Skeletal muscle cell (primary cell): ENCODE results near the gene FGD3.

Experiments used
- DNase-seq: peaks from one replicate; pipeline ENCODE4 v3.0.0-alpha.2; 2010; ENCODE audit warnings: low read depth
- H3K4me3 ChIP-seq: 2 replicates; pipeline ENCODE4 v1.5.1; 2011; ENCODE audit warnings: low read depth, mild to moderate bottlenecking, control low read depth, low read length, moderate library complexity

Gene FGD3

GRCh38 chr9:93039976-93040375 lies 92.7 kb downstream of the FGD3 start:
- no peak for DNase-seq
- H3K4me3 ChIP-seq: no peak overlapping the region

DNA sequence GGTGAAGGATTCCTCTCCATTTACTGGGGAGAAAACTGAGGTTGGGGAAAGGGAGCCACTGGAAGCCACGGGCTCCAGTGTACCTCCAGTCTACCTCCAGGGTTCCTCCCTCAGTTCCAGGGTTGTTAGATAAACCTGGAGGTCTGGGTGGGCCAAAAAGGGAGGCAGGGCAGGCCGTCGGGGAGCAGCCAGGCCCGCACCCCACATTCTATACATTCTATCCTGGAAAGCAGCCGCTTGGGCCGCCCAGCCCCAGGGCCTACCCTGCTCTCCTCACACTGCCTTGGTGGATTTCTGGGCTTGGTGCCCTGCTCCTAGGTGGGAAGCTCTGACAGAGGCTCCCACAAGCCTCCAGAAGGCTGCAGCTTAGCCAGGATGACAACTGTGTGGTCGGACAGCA lies 93.1 kb downstream of the FGD3 start:
- H3K4me3 ChIP-seq: no peak overlapping the region

GRCh38 chr9:93041108-93041802 lies 93.9 kb downstream of the FGD3 start:
- no peak for DNase-seq
- H3K4me3 ChIP-seq: no peak overlapping the region

More for the DNA sequence above, 93.1 kb downstream of the FGD3 start:
- no peak for DNase-seq

DNA sequence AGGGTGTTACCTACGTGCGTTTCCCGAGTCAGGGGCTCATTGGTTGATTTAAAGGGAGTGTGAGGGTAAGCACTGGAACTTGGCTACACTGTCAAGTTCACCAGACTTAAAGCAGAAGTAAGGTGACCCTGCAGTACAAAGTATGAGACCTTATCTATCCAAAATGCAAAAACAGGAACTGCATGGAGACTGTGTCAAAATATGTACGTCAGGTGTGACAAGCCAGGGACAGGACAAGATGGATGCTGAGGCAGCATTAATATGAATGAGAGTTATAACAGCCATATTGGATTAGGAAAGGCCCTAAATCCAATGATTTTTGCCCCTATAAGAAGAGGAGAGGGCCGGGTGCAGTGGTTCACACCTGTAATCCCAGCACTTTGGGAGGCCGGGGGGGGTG lies 95.8 kb downstream of the FGD3 start:
- H3K4me3 ChIP-seq: no peak overlapping the region
- DNase-seq: no peak

DNA sequence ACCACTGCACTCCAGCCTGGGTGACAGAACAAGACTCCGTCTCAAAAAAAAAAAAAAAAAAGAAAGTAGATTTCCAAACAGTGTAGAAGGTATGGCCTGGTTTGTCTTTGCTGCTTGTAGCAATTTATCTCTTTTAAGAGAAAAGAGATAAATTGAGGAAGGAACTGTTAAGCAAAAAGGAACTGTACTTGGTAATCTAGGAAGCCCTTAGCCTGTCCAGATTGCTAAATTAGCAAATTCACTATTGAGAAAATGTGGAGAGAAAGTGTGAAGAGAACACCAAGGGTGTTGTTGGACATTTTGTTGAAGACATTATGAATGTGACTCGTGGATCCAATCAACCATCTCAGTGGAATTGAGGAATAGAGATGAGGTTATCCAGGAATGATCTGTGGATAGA lies 98.2 kb downstream of the FGD3 start:
- DNase-seq: no peak
- H3K4me3 ChIP-seq: no peak overlapping the region

- H3K4me3 ChIP-seq: no peak overlapping the region
- no peak for DNase-seq
These were observed 101.5 kb downstream of the FGD3 start for GRCh38 chr9:93048566-93049448.

DNA sequence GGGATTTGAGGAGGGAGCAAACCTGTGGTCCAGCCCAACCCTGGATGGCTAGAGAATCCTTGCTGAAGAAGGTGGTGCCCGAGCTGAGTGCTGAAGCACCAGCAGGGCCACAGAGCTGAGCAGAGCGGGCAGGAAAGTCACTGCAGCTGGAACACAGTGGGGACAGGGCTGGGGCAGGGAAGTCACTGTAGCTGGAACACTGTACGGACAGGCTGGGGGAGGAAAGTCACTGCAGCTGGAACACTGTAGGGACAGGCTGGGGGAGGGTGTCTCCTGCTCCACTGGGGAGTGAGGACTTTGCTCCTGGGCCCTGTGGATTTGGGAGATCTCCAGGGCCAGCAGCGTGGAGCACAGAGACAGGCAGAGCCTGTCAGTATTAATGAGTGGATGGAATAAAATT lies 102.2 kb downstream of the FGD3 start:
- no peak overlapping the region for H3K4me3 ChIP-seq

DNA sequence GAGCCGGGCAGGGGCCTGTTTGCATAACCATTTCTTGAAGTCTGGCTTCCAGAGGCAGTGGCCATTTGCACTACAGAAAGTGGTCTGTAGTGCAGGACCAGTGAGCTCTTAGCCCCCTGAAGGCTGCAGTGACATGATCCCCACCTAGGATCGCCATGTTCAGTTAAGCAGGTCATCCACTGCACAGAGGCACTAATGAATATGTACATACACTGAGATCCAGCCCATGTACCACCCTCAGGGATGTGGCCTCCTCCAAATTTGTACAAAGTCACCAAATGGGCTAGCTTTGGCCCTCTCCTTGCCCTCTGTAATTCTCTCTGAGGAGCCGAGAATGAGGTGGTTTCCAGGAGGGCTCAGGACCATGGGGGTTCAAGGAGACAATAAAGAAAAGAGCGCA lies 102.9 kb downstream of the FGD3 start:
- DNase-seq: no peak
- no peak overlapping the region for H3K4me3 ChIP-seq

More for the DNA sequence above, 102.2 kb downstream of the FGD3 start:
- no peak for DNase-seq

- DNase-seq: no peak
These were observed 104.4 kb downstream of the FGD3 start for GRCh38 chr9:93051680-93052089.

DNA sequence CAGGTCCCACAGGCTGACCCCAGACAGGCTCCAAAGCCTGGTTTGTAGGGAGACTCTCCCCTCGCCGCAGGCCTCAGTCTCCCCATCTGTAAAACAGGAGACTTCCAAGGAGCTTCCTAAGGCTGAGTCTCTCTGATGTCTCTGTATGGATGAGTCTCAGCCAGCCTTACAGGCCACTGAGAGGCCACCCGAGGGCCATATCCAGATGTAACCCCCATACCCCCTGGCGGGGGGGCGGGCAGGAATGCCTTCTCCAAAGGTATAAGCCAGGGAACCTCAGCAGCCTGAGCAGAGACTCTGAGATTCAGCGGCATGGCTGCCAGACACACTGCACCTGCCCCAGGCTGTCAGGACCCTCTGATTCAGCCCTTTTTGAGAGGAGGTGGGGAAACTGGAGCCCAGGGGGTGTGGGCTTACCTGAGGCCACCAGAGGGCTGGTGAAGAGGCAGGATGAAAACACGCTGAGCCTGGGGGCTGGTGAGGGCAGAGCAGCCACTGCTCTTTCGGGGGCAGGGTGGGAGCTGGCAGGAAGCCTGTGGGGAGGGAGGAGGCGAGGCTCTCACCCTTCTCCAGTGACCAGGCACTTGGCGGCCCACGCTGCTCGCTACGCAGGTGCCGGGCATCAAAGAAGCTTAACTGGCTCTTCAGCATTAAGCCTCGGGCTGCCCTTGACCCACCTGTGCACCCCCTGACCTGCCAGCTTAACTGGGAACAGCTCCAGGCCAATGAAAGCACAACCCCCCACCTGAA lies 105.6 kb downstream of the FGD3 start:
- H3K4me3 ChIP-seq: no peak overlapping the region
- DNase-seq: no peak

More at GRCh38 chr9:93051680-93052089, 104.4 kb downstream of the FGD3 start:
- no peak overlapping the region for H3K4me3 ChIP-seq

DNA sequence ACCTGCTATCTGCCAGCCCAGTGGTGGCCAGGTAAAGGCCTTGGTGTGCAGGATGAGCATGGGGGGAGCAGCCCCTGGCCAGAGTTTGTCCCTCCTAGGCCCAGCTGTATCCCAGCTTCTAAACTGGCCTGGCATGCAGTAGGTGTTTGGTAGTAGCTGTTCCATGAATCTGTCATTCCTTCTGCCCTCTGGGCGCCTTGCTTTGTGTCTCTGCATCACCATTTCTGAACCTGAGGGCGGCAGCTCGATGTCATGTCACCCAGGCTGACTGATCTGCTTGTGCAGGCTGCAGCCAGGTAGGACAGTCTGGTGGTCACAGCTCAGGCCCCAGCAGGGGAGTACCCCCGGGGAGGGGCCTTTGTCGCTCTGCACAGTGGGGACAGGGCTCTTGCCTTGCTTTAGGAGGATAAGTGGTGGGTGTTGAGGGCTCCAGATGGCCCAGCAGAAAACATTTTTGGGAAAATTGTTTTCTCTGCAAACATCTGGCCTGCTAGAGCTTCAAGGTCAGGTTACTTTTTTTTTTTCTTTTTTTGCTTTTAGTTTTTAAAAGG lies 106.5 kb downstream of the FGD3 start:
- DNase-seq: no peak
- no peak overlapping the region for H3K4me3 ChIP-seq

DNA sequence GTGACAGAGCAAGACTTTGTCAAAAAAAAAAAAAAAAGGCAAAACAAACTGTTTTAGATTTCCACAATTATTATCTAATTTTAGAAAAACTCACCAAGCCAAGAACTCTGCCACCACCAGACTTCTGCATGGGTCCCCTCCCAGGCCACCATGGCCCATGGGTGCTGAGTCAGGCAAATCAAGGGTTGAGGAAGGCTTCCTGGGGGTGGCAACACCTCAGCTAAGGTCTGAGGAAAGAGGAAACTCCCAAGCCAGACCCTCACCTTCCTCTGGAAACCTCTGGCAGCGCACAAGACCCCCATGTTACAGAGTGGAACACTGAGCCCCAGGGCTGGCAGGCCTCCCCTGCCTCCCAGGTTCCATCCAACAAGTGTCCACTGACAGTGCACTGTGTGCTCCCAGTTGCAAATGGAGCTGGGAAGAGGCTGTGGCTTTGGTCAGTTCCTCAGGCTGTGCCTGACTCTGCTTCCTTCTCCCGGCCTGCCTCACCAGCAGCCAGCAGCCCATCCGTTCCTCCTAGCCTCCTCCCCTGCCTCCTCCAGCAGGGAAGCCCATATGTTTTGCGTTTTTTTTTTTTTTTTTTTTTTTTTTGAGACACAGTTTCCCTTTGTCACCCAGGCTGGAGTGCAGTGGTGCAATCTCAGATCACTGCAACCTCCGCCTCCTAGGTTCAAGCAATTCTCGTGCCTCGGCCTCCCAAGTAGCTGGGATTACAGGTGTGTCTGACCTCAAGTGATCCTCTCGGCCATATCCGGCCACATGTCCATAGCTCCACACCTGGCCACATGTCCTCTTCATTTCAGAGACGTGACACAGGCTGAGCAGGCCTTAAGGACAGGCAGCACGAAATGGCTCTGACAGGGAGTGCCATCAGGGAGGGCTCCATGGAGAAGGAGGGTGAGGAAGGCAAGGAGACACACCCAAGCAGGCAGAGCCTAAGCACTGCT lies 107.7 kb downstream of the FGD3 start:
- DNase-seq: no peak
- H3K4me3 ChIP-seq: no peak overlapping the region

DNA sequence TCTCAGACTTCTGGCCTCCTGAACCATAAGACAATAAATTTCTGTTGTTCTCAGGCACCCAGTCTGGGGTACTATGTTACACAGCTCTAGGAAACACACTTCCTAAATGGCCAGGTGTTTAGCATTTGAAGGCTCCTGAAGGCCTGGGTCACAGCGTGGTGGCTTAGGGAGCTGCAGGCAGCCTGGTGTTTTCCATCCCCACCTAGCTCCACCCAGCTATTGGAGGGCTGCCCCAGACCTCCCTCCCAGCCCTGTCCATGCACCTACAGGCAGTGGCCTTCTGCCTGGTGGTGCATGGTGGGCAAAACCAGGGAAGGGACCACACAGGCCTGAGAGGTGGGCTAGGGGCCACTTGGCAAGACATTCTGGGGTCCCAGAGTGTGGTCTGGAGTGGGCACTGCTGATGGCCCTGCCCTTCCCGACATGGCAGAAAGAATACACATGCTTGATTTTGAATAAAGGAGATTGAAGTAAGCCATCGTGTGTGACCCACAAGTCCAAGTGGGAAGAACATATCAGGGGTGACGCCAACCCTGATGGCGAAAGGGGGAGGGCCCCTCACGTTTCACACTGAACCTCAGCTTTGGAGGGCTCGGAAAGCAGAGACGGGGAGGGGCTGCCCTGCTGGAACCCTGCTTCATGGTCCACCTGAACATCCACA lies 109.8 kb downstream of the FGD3 start:
- no peak for DNase-seq
- no peak overlapping the region for H3K4me3 ChIP-seq

- DNase-seq: no peak
These were observed 110.5 kb downstream of the FGD3 start for GRCh38 chr9:93057703-93058354.

GRCh38 chr9:93058355-93059010 lies 111.2 kb downstream of the FGD3 start, which contains the start of gene SUSD3:
TSS of gene SUSD3 (plus strand) at chr9:93058701. CDS start at chr9:93058743, 42 bp downstream.
- no peak for DNase-seq
- peak within 1 kb of the TSS; percentile 30 for H3K4me3 ChIP-seq

More at GRCh38 chr9:93057703-93058354, 110.5 kb downstream of the FGD3 start:
- H3K4me3 ChIP-seq: no peak overlapping the region

- peak overlapping the region; percentile 30 for H3K4me3 ChIP-seq
- no peak for DNase-seq
These were observed 111.8 kb downstream of the FGD3 start for GRCh38 chr9:93059011-93059714.
